NCI-H2081 treated with DMSO at 0.1 percent for 48 hours (cell line): Measurements from ENCODE around the gene KCNB1.
"Not testable (repeated sequence)": the region's sequence is repeated elsewhere in the genome, so short reads cannot be mapped to it uniquely, and the experiment has no call there.

Experiments
- DNase-seq: peaks from one replicate; lab custom pipeline; 2025; lab: John Stamatoyannopoulos, UW

KCNB1 gene

GRCh38 chr20:49435639-49436038 lies 46.8 kb downstream of the KCNB1 start:
- DNase-seq = no peak

GRCh38 chr20:49433333-49433732 lies 49.1 kb downstream of the KCNB1 start:
- no peak for DNase-seq

- no peak for DNase-seq
These were observed 49.9 kb downstream of the KCNB1 start for GRCh38 chr20:49432550-49432949.

- DNase-seq = no peak
These were observed 51.1 kb downstream of the KCNB1 start for GRCh38 chr20:49431329-49431728.

- DNase-seq = no peak
These were observed 52.1 kb downstream of the KCNB1 start for GRCh38 chr20:49430320-49430719.

GRCh38 chr20:49427751-49428518 lies 54.5 kb downstream of the KCNB1 start:
- DNase-seq = no peak

GRCh38 chr20:49426873-49427272 lies 55.6 kb downstream of the KCNB1 start:
- no peak for DNase-seq

GRCh38 chr20:49426395-49426794 lies 56.1 kb downstream of the KCNB1 start:
- no peak for DNase-seq

GRCh38 chr20:49424536-49424935 lies 57.9 kb downstream of the KCNB1 start:
- DNase-seq = no peak

GRCh38 chr20:49422161-49422560 lies 60.3 kb downstream of the KCNB1 start:
- no peak for DNase-seq

GRCh38 chr20:49420811-49421295 lies 61.6 kb downstream of the KCNB1 start:
- DNase-seq = no peak

- DNase-seq = no peak
These were observed 62.2 kb downstream of the KCNB1 start for GRCh38 chr20:49420292-49420691.

GRCh38 chr20:49419785-49420184 lies 62.7 kb downstream of the KCNB1 start:
- DNase-seq = no peak

- DNase-seq = no peak
These were observed 63.7 kb downstream of the KCNB1 start for GRCh38 chr20:49418809-49419208.

- no peak for DNase-seq
These were observed 64.5 kb downstream of the KCNB1 start for GRCh38 chr20:49417843-49418555.

GRCh38 chr20:49415668-49416044 lies 66.8 kb downstream of the KCNB1 start:
- DNase-seq = no peak

- DNase-seq = no peak
These were observed 67.3 kb downstream of the KCNB1 start for GRCh38 chr20:49415005-49415667.

GRCh38 chr20:49413677-49414076 lies 68.8 kb downstream of the KCNB1 start:
- no peak for DNase-seq

GRCh38 chr20:49412953-49413352 lies 69.5 kb downstream of the KCNB1 start:
- DNase-seq = no peak

- DNase-seq = no peak
These were observed 70.2 kb downstream of the KCNB1 start for GRCh38 chr20:49412254-49412653.

- no peak for DNase-seq
These were observed 71.1 kb downstream of the KCNB1 start for GRCh38 chr20:49411221-49411925.

- not testable (repeated sequence) for DNase-seq
These were observed 72.4 kb downstream of the KCNB1 start for GRCh38 chr20:49409975-49410621.
